GM23338 (cell line): Measurements from ENCODE around the gene ATP6V1F. TPM values are rescaled to one million over a fixed set of nuclear protein-coding genes. Genes with fewer than 3 reads are reported as not detected.

Experiments
- ATAC-seq: fragments of 200-7000 bp; cut with Tn5 transposase; 3 replicates; pipeline ENCODE4 v1.9.1; 2020
- DNase-seq: peaks from one replicate; pipeline ENCODE4 v3.0.0-alpha.2; 2015; ENCODE audit warnings: low spot score
- H2AFZ ChIP-seq: fragments of 200-600 bp; sonication (generic); 2 replicates; pipeline ENCODE4 v1.8.0; 2016; ENCODE audit warnings: antibody characterized with exemption, mild to moderate bottlenecking, moderate library complexity
- H3F3A ChIP-seq: fragments of 200-600 bp; sonication (generic); replicated peaks from 2 replicates; pipeline ENCODE4 v1.8.0; 2017; ENCODE audit warnings: antibody characterized with exemption, mixed run types, low read depth
- H3K27ac ChIP-seq: fragments of 200-600 bp; sonication (generic); 2 replicates; pipeline ENCODE4 v1.6.1; 2016; ENCODE audit warnings: low read depth
- H3K27me3 ChIP-seq: fragments of 200-600 bp; sonication (generic); 2 replicates; pipeline ENCODE4 v1.8.0; 2016; ENCODE audit warnings: mild to moderate bottlenecking, mixed run types, moderate library complexity; ENCODE audit not compliant: insufficient read depth
- H3K36me3 ChIP-seq: fragments of 200-600 bp; sonication (generic); 2 replicates; pipeline ENCODE4 v1.8.0; 2016; ENCODE audit warnings: mild to moderate bottlenecking; ENCODE audit not compliant: insufficient read depth
- H3K4me1 ChIP-seq: fragments of 200-600 bp; sonication (generic); 2 replicates; pipeline ENCODE4 v1.8.0; 2016; ENCODE audit warnings: mild to moderate bottlenecking, moderate library complexity; ENCODE audit not compliant: insufficient read depth
- H3K4me2 ChIP-seq: fragments of 200-600 bp; sonication (generic); 2 replicates; pipeline ENCODE4 v1.7.1; 2017; ENCODE audit warnings: mixed run types
- H3K4me3 ChIP-seq: fragments of 200-600 bp; sonication (generic); 2 replicates; pipeline ENCODE4 v1.6.1; 2016; ENCODE audit warnings: mixed run types
- H3K79me2 ChIP-seq: fragments of 200-600 bp; sonication (generic); replicated peaks from 2 replicates; pipeline ENCODE4 v1.8.0; 2017; ENCODE audit warnings: mild to moderate bottlenecking; ENCODE audit not compliant: insufficient read depth
- H3K9me2 ChIP-seq: fragments of 200-600 bp; sonication (generic); 2 replicates; pipeline ENCODE4 v1.8.0; 2017; ENCODE audit not compliant: insufficient read depth
- H4K20me1 ChIP-seq: fragments of 200-600 bp; sonication (generic); replicated peaks from 2 replicates; pipeline ENCODE4 v1.8.0; 2017; ENCODE audit warnings: mild to moderate bottlenecking; ENCODE audit not compliant: insufficient read depth
- H3K27ac Mint-ChIP-seq: 2 replicates; pipeline ENCODE4 v1.8.0; 2020; ENCODE audit warnings: inconsistent platforms, mild to moderate bottlenecking, moderate library complexity, mixed read lengths
- H3K27me3 Mint-ChIP-seq: 3 replicates; pipeline ENCODE4 v1.8.0; 2022; ENCODE audit warnings: low read depth, mild to moderate bottlenecking, moderate library complexity, mixed read lengths, inconsistent platforms; ENCODE audit not compliant: insufficient read depth, poor library complexity
- H3K36me3 Mint-ChIP-seq: 3 replicates; pipeline ENCODE4 v1.8.0; 2021; ENCODE audit warnings: low read depth, mild to moderate bottlenecking, inconsistent platforms, moderate library complexity, mixed read lengths
- H3K4me1 Mint-ChIP-seq: 3 replicates; pipeline ENCODE4 v1.8.0; 2020; ENCODE audit warnings: mild to moderate bottlenecking, inconsistent platforms, mixed read lengths
- H3K4me3 Mint-ChIP-seq: 3 replicates; pipeline ENCODE4 v1.8.0; 2021; ENCODE audit warnings: moderate library complexity, mild to moderate bottlenecking, inconsistent platforms, mixed read lengths
- H3K9me3 Mint-ChIP-seq: 3 replicates; pipeline ENCODE4 v1.8.0; 2020; ENCODE audit warnings: moderate library complexity, mild to moderate bottlenecking, inconsistent platforms, mixed read lengths
- CREB1 ChIP-seq: fragments of 250-450 bp; sonication (Bioruptor Pico); IDR thresholded peaks from 2 replicates; pipeline ENCODE4 v1.5.0; 2020; ENCODE audit warnings: low read depth, mild to moderate bottlenecking, moderate library complexity
- EZH2 ChIP-seq: fragments of 200-600 bp; sonication (generic); IDR thresholded peaks from one replicate; pipeline ENCODE4 v1.8.0; 2017; ENCODE audit warnings: antibody characterized with exemption, mild to moderate bottlenecking, low read depth; ENCODE audit not compliant: unreplicated experiment
- JUNB ChIP-seq: IDR thresholded peaks from one replicate; pipeline ENCODE4 v1.6.1; 2016; ENCODE audit warnings: antibody characterized with exemption; ENCODE audit not compliant: unreplicated experiment
- NANOG ChIP-seq: IDR thresholded peaks from 2 replicates; pipeline ENCODE4 v1.6.1; 2016; ENCODE audit warnings: antibody characterized with exemption, borderline replicate concordance
- REST ChIP-seq: IDR thresholded peaks from one replicate; pipeline ENCODE4 v1.6.1; 2018; ENCODE audit warnings: antibody characterized with exemption; ENCODE audit not compliant: unreplicated experiment
- STAT1 ChIP-seq: IDR thresholded peaks from one replicate; pipeline ENCODE4 v1.6.1; 2016; ENCODE audit warnings: antibody characterized with exemption; ENCODE audit not compliant: unreplicated experiment
- ZNF331 ChIP-seq: fragments of 250-450 bp; sonication (Bioruptor Pico); IDR thresholded peaks from 2 replicates; pipeline ENCODE4 v1.5.0; 2020; ENCODE audit warnings: low read depth, mild to moderate bottlenecking, moderate library complexity
- polyA plus RNA-seq: library from polyadenylated mRNA; unstranded; fragments of >200 nt; fragmentation: Nextera tagmentation; extraction: Ambion mirVana; gene quantifications from 2 replicates; pipeline ENCODE4 v1.2.1, GENCODE V29; 2016
- total RNA-seq: library from RNA; depleted of rRNA; stranded (reverse); fragments of >200 nt; shearing (Covaris generic); gene quantifications from 2 replicates; pipeline ENCODE4 v1.2.3, GENCODE V29; 2014
- TF ChIP-seq, protein P1 (sequence below): IDR thresholded peaks from 2 replicates; pipeline ENCODE4 v1.6.1; 2016; ENCODE audit warnings: antibody characterized with exemption
- TF ChIP-seq, protein P2 (sequence below), 2 experiments: fragments of 200-600 bp in 1 of 2; sonication (generic) in 1 of 2; conservative IDR thresholded peaks; 2 replicates each; pipeline versions ENCODE4 v1.5.1 to v1.6.1; 2016 to 2017; ENCODE audit warnings: antibody characterized with exemption in 2 of 2, low read depth in 2 of 2, mild to moderate bottlenecking in 2 of 2, moderate library complexity in 1 of 2

ATP6V1F gene
- total and polyA plus RNA-seq, 2 experiments from 2014 or later = 66.5 to 271 TPM

DNA sequence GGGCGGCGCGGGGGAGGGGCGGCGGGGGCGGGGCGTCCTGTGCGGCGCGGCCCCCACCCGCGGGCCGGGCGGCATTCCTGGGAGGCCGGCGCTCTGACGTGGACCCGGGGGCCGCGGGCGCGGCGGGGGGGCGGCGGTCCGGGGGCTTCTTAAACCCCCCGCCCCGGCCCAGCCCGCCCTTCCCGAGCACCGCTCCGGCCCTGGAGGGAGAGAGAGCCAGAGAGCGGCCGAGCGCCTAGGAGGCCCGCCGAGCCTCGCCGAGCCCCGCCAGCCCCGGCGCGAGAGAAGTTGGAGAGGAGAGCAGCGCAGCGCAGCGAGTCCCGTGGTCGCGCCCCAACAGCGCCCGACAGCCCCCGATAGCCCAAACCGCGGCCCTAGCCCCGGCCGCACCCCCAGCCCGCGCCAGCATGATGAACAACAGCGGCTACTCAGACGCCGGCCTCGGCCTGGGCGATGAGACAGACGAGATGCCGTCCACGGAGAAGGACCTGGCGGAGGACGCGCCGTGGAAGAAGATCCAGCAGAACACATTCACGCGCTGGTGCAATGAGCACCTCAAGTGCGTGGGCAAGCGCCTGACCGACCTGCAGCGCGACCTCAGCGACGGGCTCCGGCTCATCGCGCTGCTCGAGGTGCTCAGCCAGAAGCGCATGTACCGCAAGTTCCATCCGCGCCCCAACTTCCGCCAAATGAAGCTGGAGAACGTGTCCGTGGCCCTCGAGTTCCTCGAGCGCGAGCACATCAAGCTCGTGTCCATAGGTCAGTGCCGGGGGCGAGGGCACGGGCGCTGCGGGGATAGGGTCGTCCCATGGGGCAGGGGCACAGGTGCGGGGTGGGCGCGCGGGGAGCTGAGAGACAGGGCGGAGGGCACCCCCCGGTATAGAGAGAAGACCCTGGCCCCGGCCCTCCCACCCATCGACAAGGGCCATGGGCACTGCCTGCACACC lies 32.2 kb upstream of the ATP6V1F start, which contains the start of gene FLNC (continued):
- TF ChIP-seq REST (no peak), NANOG (no peak), ZNF331 (no peak), STAT1 (no peak)

DNA sequence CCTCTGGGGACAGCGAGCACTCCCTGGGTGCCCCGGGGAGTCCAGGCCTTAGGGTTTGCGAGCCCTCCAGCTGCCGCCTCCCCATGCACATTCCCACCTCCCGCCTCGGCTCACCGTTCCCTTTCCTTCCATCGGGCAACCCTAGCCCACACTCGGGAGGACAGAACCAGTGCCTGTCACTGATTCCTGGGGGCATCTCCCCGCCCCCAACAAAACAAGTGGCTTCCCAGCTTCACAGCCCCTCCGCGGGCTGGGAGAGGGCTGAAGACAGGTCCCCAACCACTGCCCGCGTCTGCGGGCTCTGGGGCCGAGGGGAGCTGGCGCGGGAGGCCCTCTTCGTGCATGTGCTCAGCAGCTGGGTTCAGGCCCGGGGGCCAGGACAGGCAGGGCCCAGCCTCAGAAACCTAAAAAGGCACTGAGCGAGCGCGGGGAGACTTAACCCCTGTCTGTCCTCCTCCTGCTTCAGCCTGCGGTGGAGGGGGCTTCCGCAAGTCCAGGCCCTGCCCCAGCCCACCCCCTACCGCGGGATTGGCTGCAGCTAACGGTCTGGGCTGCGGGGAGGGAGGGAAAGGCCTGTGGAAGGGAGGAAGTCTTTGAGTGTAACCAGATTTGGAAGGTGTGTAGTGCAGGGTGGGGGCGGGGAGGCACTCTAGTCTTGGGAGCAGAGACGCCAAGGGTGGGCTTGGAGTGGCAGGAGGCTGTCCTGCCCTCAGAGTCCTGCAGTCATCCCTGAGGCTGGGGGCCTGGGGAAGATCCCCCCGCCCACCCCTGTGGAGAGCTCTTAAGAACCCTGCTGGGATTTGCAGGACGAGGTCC lies 31.3 kb upstream of the ATP6V1F start:
- ATAC-seq (peak; percentile 23), DNase-seq (peak; percentile 68)
- H3K27me3 Mint-ChIP-seq = peaks cover 52% of the 10 kb centered on the region
- no peak overlapping the region for H3K27ac Mint-ChIP-seq
- peak overlapping the region; percentile 74 for H3K4me3 Mint-ChIP-seq
- Histone ChIP-seq H3K4me3 (peak overlapping the region; percentile 76), H3K27me3 (peaks cover 42% of the 10 kb centered on the region), H2AFZ (peak overlapping the region; percentile 93), H3K9me2 (no peaks in the 10 kb centered on the region), H3K4me1 (peaks cover 28% of the 10 kb centered on the region), H3F3A (peaks cover 6% of the 10 kb centered on the region), H3K27ac (no peak overlapping the region), H3K79me2 (no peaks in the 10 kb centered on the region), H3K36me3 (no peaks in the 10 kb centered on the region), H4K20me1 (no peaks in the 10 kb centered on the region), H3K4me2 (peak overlapping the region; percentile 96)
- H3K4me1 Mint-ChIP-seq = peaks cover 39% of the 10 kb centered on the region
- H3K9me3 Mint-ChIP-seq = no peaks in the 10 kb centered on the region
- H3K36me3 Mint-ChIP-seq = no peaks in the 10 kb centered on the region
- peak; percentile 55 for TF ChIP-seq EZH2
- TF ChIP-seq JUNB = no peak
- no peak for TF ChIP-seq CREB1 (CRISPR knock-in tag)
- TF ChIP-seq NANOG = no peak
- TF ChIP-seq, protein P1, sequence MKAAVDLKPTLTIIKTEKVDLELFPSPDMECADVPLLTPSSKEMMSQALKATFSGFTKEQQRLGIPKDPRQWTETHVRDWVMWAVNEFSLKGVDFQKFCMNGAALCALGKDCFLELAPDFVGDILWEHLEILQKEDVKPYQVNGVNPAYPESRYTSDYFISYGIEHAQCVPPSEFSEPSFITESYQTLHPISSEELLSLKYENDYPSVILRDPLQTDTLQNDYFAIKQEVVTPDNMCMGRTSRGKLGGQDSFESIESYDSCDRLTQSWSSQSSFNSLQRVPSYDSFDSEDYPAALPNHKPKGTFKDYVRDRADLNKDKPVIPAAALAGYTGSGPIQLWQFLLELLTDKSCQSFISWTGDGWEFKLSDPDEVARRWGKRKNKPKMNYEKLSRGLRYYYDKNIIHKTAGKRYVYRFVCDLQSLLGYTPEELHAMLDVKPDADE = no peak
- TF ChIP-seq, protein P2, sequence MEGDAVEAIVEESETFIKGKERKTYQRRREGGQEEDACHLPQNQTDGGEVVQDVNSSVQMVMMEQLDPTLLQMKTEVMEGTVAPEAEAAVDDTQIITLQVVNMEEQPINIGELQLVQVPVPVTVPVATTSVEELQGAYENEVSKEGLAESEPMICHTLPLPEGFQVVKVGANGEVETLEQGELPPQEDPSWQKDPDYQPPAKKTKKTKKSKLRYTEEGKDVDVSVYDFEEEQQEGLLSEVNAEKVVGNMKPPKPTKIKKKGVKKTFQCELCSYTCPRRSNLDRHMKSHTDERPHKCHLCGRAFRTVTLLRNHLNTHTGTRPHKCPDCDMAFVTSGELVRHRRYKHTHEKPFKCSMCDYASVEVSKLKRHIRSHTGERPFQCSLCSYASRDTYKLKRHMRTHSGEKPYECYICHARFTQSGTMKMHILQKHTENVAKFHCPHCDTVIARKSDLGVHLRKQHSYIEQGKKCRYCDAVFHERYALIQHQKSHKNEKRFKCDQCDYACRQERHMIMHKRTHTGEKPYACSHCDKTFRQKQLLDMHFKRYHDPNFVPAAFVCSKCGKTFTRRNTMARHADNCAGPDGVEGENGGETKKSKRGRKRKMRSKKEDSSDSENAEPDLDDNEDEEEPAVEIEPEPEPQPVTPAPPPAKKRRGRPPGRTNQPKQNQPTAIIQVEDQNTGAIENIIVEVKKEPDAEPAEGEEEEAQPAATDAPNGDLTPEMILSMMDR (conservative IDR thresholded peaks at IDR 0.05; ENCODE audit: low read depth in 2 of 2) = no peak
